GM12878 (cell line): ENCODE measurements around the gene PGLYRP4. TPM values are rescaled to one million over a fixed set of nuclear protein-coding genes. Genes with fewer than 3 reads are reported as not detected.
"Not testable (repeated sequence)": the region's sequence is repeated elsewhere in the genome, so short reads cannot be mapped to it uniquely, and the experiment has no call there.

Experiments
- ATAC-seq: fragments of 200-7000 bp; cut with Tn5 transposase; 3 replicates; pipeline ENCODE4 v1.9.1; 2020; ENCODE audit warnings: mild to moderate bottlenecking, moderate library complexity
- BruUV-seq: library from RNA; stranded (reverse); fragments of 400-500 nt; replicated peaks from 2 replicates; lab custom pipeline; 2021; lab: Mats Ljungman, UMichigan
- CTCF ChIA-PET: fragments of 300-600 bp; sonication (Branson Sonifier 250); formaldehyde crosslinking; extraction: SDS; loops from one replicate; lab custom pipeline; 2021; ENCODE audit warnings: inconsistent platforms; lab: Yijun Ruan, JAX
- POLR2A ChIA-PET: fragments of 350-600 bp; formaldehyde crosslinking; extraction: SDS; loops from one replicate; lab custom pipeline; 2021; ENCODE audit warnings: inconsistent platforms; lab: Charles Lee
- RAD21 ChIA-PET: fragments of 300-600 bp; sonication (Branson Sonifier 250); formaldehyde crosslinking; loops from one replicate; lab custom pipeline; 2023; ENCODE audit warnings: antibody characterized with exemption; ENCODE audit not compliant: unreplicated experiment; lab: Charles Lee
- SMC1A ChIA-PET: fragments of 300-600 bp; sonication (Branson Sonifier 250); formaldehyde crosslinking; loops from one replicate; lab custom pipeline; 2023; ENCODE audit not compliant: unreplicated experiment, uncharacterized antibody; lab: Charles Lee
- DNase-seq: peaks from one replicate; pipeline ENCODE4 v3.0.0-alpha.2; 2011; ENCODE audit warnings: low read depth, low spot score
- FAIRE-seq: peaks from 3 replicates; lab custom pipeline; 2011; peaks lifted over from hg19 to GRCh38; lab: Jason Lieb, UNC
- H2AFZ ChIP-seq: 2 replicates; pipeline ENCODE4 v1.6.0; 2011; ENCODE audit warnings: low read depth, low read length, control low read depth; ENCODE audit not compliant: control insufficient read depth
- H3K27ac ChIP-seq: 2 replicates; pipeline ENCODE4 v1.5.1; 2011; ENCODE audit warnings: control low read depth; ENCODE audit not compliant: control insufficient read depth, insufficient read depth
- H3K27me3 ChIP-seq, 2 experiments: replicated peaks in 1 of 2; 2 replicates each; pipeline versions ENCODE4 v1.6.0 to v1.6.1; 2011; ENCODE audit warnings: low read length in 1 of 2; ENCODE audit not compliant: control insufficient read depth in 2 of 2, insufficient read depth in 2 of 2
- H3K36me3 ChIP-seq, 2 experiments: 2 replicates each; pipeline ENCODE4 v1.5.1; 2011; ENCODE audit warnings: low read length in 1 of 2; ENCODE audit not compliant: control insufficient read depth in 2 of 2, insufficient read depth in 2 of 2
- H3K4me1 ChIP-seq: 2 replicates; pipeline ENCODE4 v1.6.1; 2011; ENCODE audit warnings: mild to moderate bottlenecking, low read length, moderate library complexity, mixed read lengths; ENCODE audit not compliant: control insufficient read depth, insufficient read depth
- H3K4me2 ChIP-seq: 2 replicates; pipeline ENCODE4 v1.6.0; 2011; ENCODE audit warnings: control low read depth; ENCODE audit not compliant: control insufficient read depth, insufficient read depth
- H3K4me3 ChIP-seq: fragments of 200-600 bp; sonication (generic); 2 replicates; pipeline ENCODE4 v1.5.1; 2016
- H3K79me2 ChIP-seq: 2 replicates; pipeline ENCODE4 v1.6.0; 2011; ENCODE audit warnings: low read length; ENCODE audit not compliant: control insufficient read depth, insufficient read depth
- H3K9ac ChIP-seq: 2 replicates; pipeline ENCODE4 v1.8.0; 2011; ENCODE audit warnings: low read length, control low read depth, mixed read lengths; ENCODE audit not compliant: control insufficient read depth, insufficient read depth
- H3K9me3 ChIP-seq: replicated peaks from 3 replicates; pipeline ENCODE4 v1.5.1; 2011; ENCODE audit warnings: mild to moderate bottlenecking, low read length; ENCODE audit not compliant: control insufficient read depth, insufficient read depth
- H4K20me1 ChIP-seq: 2 replicates; pipeline ENCODE4 v1.6.0; 2011; ENCODE audit not compliant: control insufficient read depth, insufficient read depth
- WGBS: methylation state at CpG from one replicate; pipeline ENCODE4 v1.1.6; 2016; ENCODE audit warnings: low lambda C conversion rate; ENCODE audit not compliant: insufficient replicate concordance, insufficient coverage; ENCODE audit errors: missing lambda C conversion rate; 5-methylcytosine and 5-hydroxymethylcytosine counted together
- in situ Hi-C: fragments of 300-500 bp; cut with MboI; formaldehyde crosslinking; loops from 9 replicates; pipeline ENCODE4 v1.14.3; 2018; ENCODE audit warnings: mixed read lengths
- intact Hi-C: fragments of 100-400 bp; cut with micrococcal nuclease; formaldehyde crosslinking; loops from one replicate; pipeline ENCODE4 v1.14.2; 2022; ENCODE audit not compliant: unreplicated experiment
- polyA plus RNA-seq, 11 experiments: library from polyadenylated mRNA; depleted of rRNA in 4 of 11; unstranded in 6 of 11; stranded (reverse) in 5 of 11; fragments of >200 nt; fragmentation: Nextera tagmentation in 4 of 11; fragmentation: Illumina TruSeq in 1 of 11; extraction: Ambion mirVana in 4 of 11; extraction: Trizol in 1 of 11; gene quantifications; 1 replicate in 1 of 11; 2 replicates in 10 of 11; pipeline versions ENCODE4 v1.2.1 to v1.2.3, GENCODE V29; 2011 to 2016; ENCODE audit warnings: inconsistent platforms in 2 of 11, missing spikeins in 2 of 11, low read depth in 1 of 11
- total RNA-seq, 4 experiments: library from RNA; depleted of rRNA in 3 of 4; stranded (reverse); fragments of >200 nt in 3 of 4; fragmentation: Illumina TruSeq in 1 of 4; extraction: Trizol in 1 of 4; gene quantifications; 2 replicates each; pipeline versions ENCODE4 v1.2.1 to v1.2.3, GENCODE V29; 2013 to 2021

The PGLYRP4 gene
- total and polyA plus RNA-seq, 10 of the 15 experiments (the other 5 are each of a cell fraction or from before 2014, with no cell fraction given), result 0.22 to 3.0 (median 0.44) TPM

- H3K27me3 ChIP-seq, in situ Hi-C loops, H3K36me3 ChIP-seq, H3K9ac ChIP-seq, POLR2A ChIA-PET, H3K4me2 ChIP-seq, H4K20me1 ChIP-seq, ATAC-seq, BruUV-seq, intact Hi-C loops, H3K4me1 ChIP-seq, RAD21 ChIA-PET, H3K27ac ChIP-seq, H2AFZ ChIP-seq, H3K4me3 ChIP-seq, FAIRE-seq, H3K9me3 ChIP-seq, H3K79me2 ChIP-seq, DNase-seq: not testable (repeated sequence)
- CTCF ChIA-PET, result interaction anchor here (1.1 kb wide), 1 partner anchor 29 kb away, joined by 4 read pairs; no protein-coding TSS in a partner anchor
- SMC1A ChIA-PET, result interaction anchor here (1.3 kb wide), 1 partner anchor 26 kb away, joined by 3 read pairs; no protein-coding TSS in a partner anchor
- WGBS, result 47% methylated on average over 7 of the region's 7 CpGs
Measured at GRCh38 chr1:153318145-153318544, 30.5 kb downstream of the PGLYRP4 start.

DNA sequence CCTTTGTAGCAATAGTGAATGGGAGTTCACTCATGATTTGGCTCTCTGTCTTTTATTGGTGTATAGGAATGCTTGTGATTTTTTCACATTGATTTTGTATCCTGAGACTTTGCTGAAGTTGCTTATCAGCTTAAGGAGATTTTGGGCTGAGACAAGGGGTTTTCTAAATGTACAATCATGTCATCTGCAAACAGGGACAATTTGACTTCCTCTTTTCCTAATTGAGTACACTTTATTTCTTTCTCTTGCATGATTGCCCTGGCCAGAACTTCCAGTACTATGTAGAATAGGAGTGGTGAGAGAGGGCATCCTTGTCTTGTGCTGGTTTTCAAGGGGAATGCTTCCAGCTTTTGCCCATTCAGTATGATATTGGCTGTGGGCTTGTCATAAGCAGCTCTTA lies 32.6 kb downstream of the PGLYRP4 start:
- FAIRE-seq, H3K4me3 ChIP-seq, DNase-seq, RAD21 ChIA-PET, SMC1A ChIA-PET, H3K9ac ChIP-seq, H3K79me2 ChIP-seq, H4K20me1 ChIP-seq, in situ Hi-C loops, H3K4me2 ChIP-seq, H3K27ac ChIP-seq, H2AFZ ChIP-seq, ATAC-seq, H3K9me3 ChIP-seq, BruUV-seq, H3K27me3 ChIP-seq, H3K36me3 ChIP-seq, intact Hi-C loops, CTCF ChIA-PET, POLR2A ChIA-PET, H3K4me1 ChIP-seq: not testable (repeated sequence)

DNA sequence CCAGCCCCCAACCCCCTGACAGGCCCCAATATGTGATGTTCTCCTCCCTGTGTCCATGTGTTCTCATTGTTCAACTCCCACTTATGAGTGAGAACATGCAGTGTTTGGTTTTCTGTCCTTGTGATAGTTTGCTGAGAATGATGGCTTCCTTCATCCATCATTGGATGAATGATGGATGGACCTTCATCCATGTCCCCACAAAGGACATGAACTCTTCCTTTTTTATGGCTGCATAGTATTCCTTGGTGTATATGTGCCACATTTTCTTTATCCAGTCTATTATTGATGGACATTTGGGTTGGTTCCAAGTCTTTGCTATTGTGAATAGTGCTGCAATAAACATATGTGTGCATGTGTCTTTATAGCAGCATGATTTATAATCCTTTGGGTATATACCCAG lies 34.3 kb downstream of the PGLYRP4 start:
- H4K20me1 ChIP-seq, H3K27ac ChIP-seq, H2AFZ ChIP-seq, in situ Hi-C loops, intact Hi-C loops, DNase-seq, FAIRE-seq, BruUV-seq, H3K9ac ChIP-seq, H3K27me3 ChIP-seq, H3K4me2 ChIP-seq, H3K36me3 ChIP-seq, H3K79me2 ChIP-seq, ATAC-seq, POLR2A ChIA-PET, H3K4me3 ChIP-seq, H3K4me1 ChIP-seq, H3K9me3 ChIP-seq: not testable (repeated sequence)
- ChIA-PET SMC1A (interaction anchor here (1.4 to 3.1 kb wide), 2 partner anchors 21 to 37 kb away, joined by 3 to 14 read pairs; no protein-coding TSS in a partner anchor), CTCF (interaction anchor here (1.0 to 5.1 kb wide), 4 partner anchors 9 to 39 kb away, joined by 3 to 40 read pairs (median 5); no protein-coding TSS in a partner anchor), RAD21 (interaction anchor here (1.7 kb wide), 1 partner anchor 31 kb away, joined by 6 read pairs; no protein-coding TSS in a partner anchor)
